Liver (tissue), 9 donors: Measurements from ENCODE around the gene SF1. TPM values are rescaled to one million over a fixed set of nuclear protein-coding genes. Genes with fewer than 3 reads are reported as not detected.

Experiments used
- DNase-seq: peaks from one replicate; pipeline ENCODE4 v3.0.0-alpha.2; 2017; ENCODE audit warnings: low spot score
- H3K27ac ChIP-seq, 2 donors: one replicate each; pipeline ENCODE4 v1.7.0; 2013; ENCODE audit warnings: inconsistent platforms in 2 of 2, low read length in 2 of 2, control low read depth in 1 of 2, low read depth in 1 of 2, mild to moderate bottlenecking in 1 of 2
- H3K27me3 ChIP-seq, 4 donors: one replicate each; pipeline versions ENCODE4 v1.6.1 to v1.7.0; 2013; ENCODE audit warnings: low read length in 3 of 4, inconsistent platforms in 1 of 4, mild to moderate bottlenecking in 1 of 4, moderate library complexity in 1 of 4; ENCODE audit not compliant: control insufficient read depth in 4 of 4, insufficient read depth in 4 of 4
- H3K36me3 ChIP-seq, 4 donors: one replicate each; pipeline versions ENCODE4 v1.6.1 to v1.7.0; 2013; ENCODE audit warnings: low read length in 3 of 4, mild to moderate bottlenecking in 3 of 4, low read depth in 1 of 4, moderate library complexity in 1 of 4; ENCODE audit not compliant: control insufficient read depth in 4 of 4, insufficient read depth in 3 of 4
- H3K4me1 ChIP-seq, 4 donors: one replicate each; pipeline versions ENCODE4 v1.6.1 to v1.7.0; 2013; ENCODE audit warnings: low read length in 3 of 4, mild to moderate bottlenecking in 3 of 4, moderate library complexity in 1 of 4; ENCODE audit not compliant: control insufficient read depth in 4 of 4, insufficient read depth in 4 of 4
- H3K4me3 ChIP-seq, 3 donors: one replicate each; pipeline versions ENCODE4 v1.6.1 to v1.7.0; 2013; ENCODE audit warnings: low read length in 3 of 3, control low read depth in 1 of 3, low read depth in 1 of 3, mild to moderate bottlenecking in 1 of 3
- H3K9ac ChIP-seq, 2 donors: one replicate each; pipeline ENCODE4 v1.7.0; 2013; ENCODE audit warnings: low read length in 2 of 2, mild to moderate bottlenecking in 2 of 2, moderate library complexity in 2 of 2, control low read depth in 1 of 2, low read depth in 1 of 2
- H3K9me3 ChIP-seq, 4 donors: one replicate each; pipeline versions ENCODE4 v1.6.1 to v1.7.0; 2013; ENCODE audit warnings: low read length in 3 of 4; ENCODE audit not compliant: control insufficient read depth in 4 of 4
- CTCF ChIP-seq: fragments of 150-350 bp; IDR thresholded peaks from 2 replicates; pipeline ENCODE4 v1.5.1; 2017; ENCODE audit warnings: improper control_type of control experiment, low read depth, low read length; ENCODE audit not compliant: missing input control
- FOXA1 ChIP-seq: IDR thresholded peaks from 2 replicates; pipeline ENCODE4 v1.6.1; 2016; ENCODE audit warnings: antibody characterized with exemption
- FOXA2 ChIP-seq: IDR thresholded peaks from 2 replicates; pipeline ENCODE4 v1.6.1; 2016; ENCODE audit warnings: antibody characterized with exemption
- GABPA ChIP-seq, 2 donors: IDR thresholded peaks in 1 of 2; conservative IDR thresholded peaks in 1 of 2; 2 replicates each; pipeline ENCODE4 v1.6.1; 2016; ENCODE audit warnings: antibody characterized with exemption in 2 of 2, mild to moderate bottlenecking in 1 of 2, moderate library complexity in 1 of 2
- HNF4A ChIP-seq, 2 donors: conservative IDR thresholded peaks; 2 replicates each; pipeline ENCODE4 v1.6.1; 2016; ENCODE audit warnings: antibody characterized with exemption in 2 of 2, mild to moderate bottlenecking in 2 of 2
- HNF4G ChIP-seq: IDR thresholded peaks from 2 replicates; pipeline ENCODE4 v1.6.1; 2016; ENCODE audit warnings: antibody characterized with exemption
- JUND ChIP-seq, 2 donors: IDR thresholded peaks; 2 replicates each; pipeline ENCODE4 v1.6.1; 2016; ENCODE audit warnings: antibody characterized with exemption in 2 of 2
- NR2F2 ChIP-seq: IDR thresholded peaks from 2 replicates; pipeline ENCODE4 v1.6.1; 2016; ENCODE audit warnings: antibody characterized with exemption
- RAD21 ChIP-seq, 2 donors: IDR thresholded peaks; 2 replicates each; pipeline ENCODE4 v1.6.1; 2016; ENCODE audit warnings: antibody characterized with exemption in 2 of 2, mild to moderate bottlenecking in 2 of 2
- RXRA ChIP-seq, 2 donors: IDR thresholded peaks; 2 replicates each; pipeline ENCODE4 v1.6.1; 2017 to 2018; ENCODE audit warnings: antibody characterized with exemption in 2 of 2, mild to moderate bottlenecking in 1 of 2
- SP1 ChIP-seq: IDR thresholded peaks from 2 replicates; pipeline ENCODE4 v1.6.1; 2018; ENCODE audit warnings: antibody characterized with exemption, mild to moderate bottlenecking
- TAF1 ChIP-seq: conservative IDR thresholded peaks from 2 replicates; pipeline ENCODE4 v1.6.1; 2016; ENCODE audit warnings: antibody characterized with exemption, mild to moderate bottlenecking
- YY1 ChIP-seq: IDR thresholded peaks from 2 replicates; pipeline ENCODE4 v1.6.1; 2016; ENCODE audit warnings: antibody characterized with exemption, mild to moderate bottlenecking
- WGBS: extraction: QIAGEN DNeasy Blood & Tissue Kit; methylation state at CpG from one replicate; pipeline ENCODE4 v1.1.7; 2013; 5-methylcytosine and 5-hydroxymethylcytosine counted together
- polyA plus RNA-seq, 2 donors: library from polyadenylated mRNA; stranded (reverse) in 1 of 2; unstranded in 1 of 2; fragments of 200-250 nt in 1 of 2; fragments of >200 nt in 1 of 2; fragmentation: Nextera tagmentation in 1 of 2; extraction: Ambion mirVana in 1 of 2; gene quantifications; one replicate each; pipeline versions ENCODE4 v1.2.1 to v1.2.3, GENCODE V29; 2013 to 2015
- total RNA-seq, 2 donors: library from RNA; depleted of rRNA; stranded (reverse); fragments of >200 nt; gene quantifications; one replicate each; pipeline ENCODE4 v1.2.3, GENCODE V29; 2014
- TF ChIP-seq, protein P1 (sequence below): IDR thresholded peaks from 2 replicates; pipeline ENCODE4 v1.6.1; 2016; ENCODE audit warnings: antibody characterized with exemption, mild to moderate bottlenecking
- TF ChIP-seq, protein P2 (sequence below): IDR thresholded peaks from 2 replicates; pipeline ENCODE4 v1.6.1; 2016; ENCODE audit warnings: antibody characterized with exemption
- TF ChIP-seq, protein P3 (sequence below): IDR thresholded peaks from 2 replicates; pipeline ENCODE4 v1.6.1; 2016; ENCODE audit warnings: antibody characterized with exemption
- TF ChIP-seq, protein P4 (sequence below): IDR thresholded peaks from 2 replicates; pipeline ENCODE4 v1.6.1; 2016; ENCODE audit warnings: antibody characterized with exemption
- donor health status: healthy.
- donor health status: healthy.
- donor health status: healthy.
- donor health status: healthy.
- donor health status: healthy.

SF1 gene
- total and polyA plus RNA-seq, 4 donors: 44.9 to 135 (median 50.1) TPM

GRCh38 chr11:64724863-64725532, 53.3 kb downstream of the SF1 start:
- TF ChIP-seq SP1 (peak; percentile 46), GABPA (IDR thresholded peaks at IDR 0.05 in 1 of 2, conservative IDR thresholded peaks at IDR 0.05 in 1 of 2) (peak in 1 of 2 donors; percentile 39), RXRA (IDR thresholded peaks at IDR 0.05) (peak; percentile 37 to 82), RAD21 (IDR thresholded peaks at IDR 0.05) (no peak), FOXA2 (peak; percentile 19), NR2F2 (no peak), JUND (IDR thresholded peaks at IDR 0.05) (no peak), HNF4A (conservative IDR thresholded peaks at IDR 0.05) (peak; percentile 90 to 96)
- TF ChIP-seq, protein P1, sequence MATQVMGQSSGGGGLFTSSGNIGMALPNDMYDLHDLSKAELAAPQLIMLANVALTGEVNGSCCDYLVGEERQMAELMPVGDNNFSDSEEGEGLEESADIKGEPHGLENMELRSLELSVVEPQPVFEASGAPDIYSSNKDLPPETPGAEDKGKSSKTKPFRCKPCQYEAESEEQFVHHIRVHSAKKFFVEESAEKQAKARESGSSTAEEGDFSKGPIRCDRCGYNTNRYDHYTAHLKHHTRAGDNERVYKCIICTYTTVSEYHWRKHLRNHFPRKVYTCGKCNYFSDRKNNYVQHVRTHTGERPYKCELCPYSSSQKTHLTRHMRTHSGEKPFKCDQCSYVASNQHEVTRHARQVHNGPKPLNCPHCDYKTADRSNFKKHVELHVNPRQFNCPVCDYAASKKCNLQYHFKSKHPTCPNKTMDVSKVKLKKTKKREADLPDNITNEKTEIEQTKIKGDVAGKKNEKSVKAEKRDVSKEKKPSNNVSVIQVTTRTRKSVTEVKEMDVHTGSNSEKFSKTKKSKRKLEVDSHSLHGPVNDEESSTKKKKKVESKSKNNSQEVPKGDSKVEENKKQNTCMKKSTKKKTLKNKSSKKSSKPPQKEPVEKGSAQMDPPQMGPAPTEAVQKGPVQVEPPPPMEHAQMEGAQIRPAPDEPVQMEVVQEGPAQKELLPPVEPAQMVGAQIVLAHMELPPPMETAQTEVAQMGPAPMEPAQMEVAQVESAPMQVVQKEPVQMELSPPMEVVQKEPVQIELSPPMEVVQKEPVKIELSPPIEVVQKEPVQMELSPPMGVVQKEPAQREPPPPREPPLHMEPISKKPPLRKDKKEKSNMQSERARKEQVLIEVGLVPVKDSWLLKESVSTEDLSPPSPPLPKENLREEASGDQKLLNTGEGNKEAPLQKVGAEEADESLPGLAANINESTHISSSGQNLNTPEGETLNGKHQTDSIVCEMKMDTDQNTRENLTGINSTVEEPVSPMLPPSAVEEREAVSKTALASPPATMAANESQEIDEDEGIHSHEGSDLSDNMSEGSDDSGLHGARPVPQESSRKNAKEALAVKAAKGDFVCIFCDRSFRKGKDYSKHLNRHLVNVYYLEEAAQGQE: no peak
- H3K4me1 ChIP-seq: peaks cover 14 to 43% (median 41%) of the 10 kb centered on the region in 4 donors
- H3K27me3 ChIP-seq: peaks cover 0 to 2% (median under 1%) of the 10 kb centered on the region in 4 donors
- H3K9me3 ChIP-seq: no peaks in the 10 kb centered on the region
- no peak overlapping the region for H3K9ac ChIP-seq
- DNase-seq: peak; percentile 57
- H3K27ac ChIP-seq: no peak overlapping the region
- H3K36me3 ChIP-seq: no peaks in the 10 kb centered on the region
- WGBS: 41% methylated on average over 7 of the region's 7 CpGs
- H3K4me3 ChIP-seq: no peak overlapping the region

DNA sequence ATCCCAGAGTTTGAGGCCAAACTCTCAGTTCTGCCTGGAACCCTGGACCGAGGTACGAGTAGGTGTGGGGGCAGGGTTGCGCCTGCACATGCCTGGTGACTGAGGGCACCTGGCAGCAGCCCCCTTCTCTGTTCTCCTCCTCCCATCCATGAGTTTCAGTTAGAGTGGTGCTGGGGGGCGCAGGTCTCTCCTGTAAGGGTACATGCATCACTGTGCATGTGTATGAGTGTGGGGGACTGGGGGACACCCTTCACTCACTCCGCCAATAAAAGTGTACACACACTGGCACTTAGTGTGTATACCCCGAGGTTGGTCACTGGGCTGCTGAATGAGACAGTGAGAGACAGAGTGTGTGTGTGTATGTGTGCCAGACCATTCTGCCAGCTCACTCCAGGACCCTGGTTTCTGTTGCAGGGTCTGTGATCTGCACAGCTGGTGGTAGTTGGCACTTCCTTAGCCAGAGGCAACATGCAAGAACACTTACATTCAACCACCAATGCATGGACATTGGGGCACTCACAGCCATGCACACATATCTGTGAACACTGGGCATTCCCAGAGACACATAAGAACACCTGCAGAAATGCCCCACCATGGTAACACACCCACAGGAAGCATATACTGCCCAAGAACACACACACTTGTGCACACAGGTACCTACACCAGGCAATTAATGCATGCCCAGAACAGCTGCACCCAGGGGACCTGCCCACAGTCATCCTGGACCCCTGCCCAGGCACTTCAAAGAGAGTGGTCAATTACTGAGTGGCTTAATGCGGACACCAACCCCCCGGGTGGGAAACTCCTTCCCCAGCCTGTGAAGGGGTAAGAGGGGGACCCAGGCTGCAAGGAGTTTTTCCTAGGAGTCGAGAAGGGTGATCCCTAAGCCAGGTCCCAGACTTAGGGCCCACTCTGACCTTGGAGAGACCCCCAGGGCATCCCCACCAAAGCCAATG, 54.2 kb downstream of the SF1 start:
- Histone ChIP-seq H3K4me3 (no peak overlapping the region), H3K9me3 (no peaks in the 10 kb centered on the region), H3K27ac (no peak overlapping the region), H3K4me1 (peaks cover 14 to 43% (median 39%) of the 10 kb centered on the region in 4 donors), H3K27me3 (peaks cover 0 to 5% (median under 1%) of the 10 kb centered on the region in 4 donors), H3K36me3 (no peaks in the 10 kb centered on the region), H3K9ac (no peak overlapping the region)
- TF ChIP-seq YY1: no peak
- no peak for TF ChIP-seq FOXA1
- TF ChIP-seq RAD21 (IDR thresholded peaks at IDR 0.05): no peak
- TF ChIP-seq FOXA2: no peak
- no peak for TF ChIP-seq RXRA (IDR thresholded peaks at IDR 0.05)
- TF ChIP-seq, protein P2, sequence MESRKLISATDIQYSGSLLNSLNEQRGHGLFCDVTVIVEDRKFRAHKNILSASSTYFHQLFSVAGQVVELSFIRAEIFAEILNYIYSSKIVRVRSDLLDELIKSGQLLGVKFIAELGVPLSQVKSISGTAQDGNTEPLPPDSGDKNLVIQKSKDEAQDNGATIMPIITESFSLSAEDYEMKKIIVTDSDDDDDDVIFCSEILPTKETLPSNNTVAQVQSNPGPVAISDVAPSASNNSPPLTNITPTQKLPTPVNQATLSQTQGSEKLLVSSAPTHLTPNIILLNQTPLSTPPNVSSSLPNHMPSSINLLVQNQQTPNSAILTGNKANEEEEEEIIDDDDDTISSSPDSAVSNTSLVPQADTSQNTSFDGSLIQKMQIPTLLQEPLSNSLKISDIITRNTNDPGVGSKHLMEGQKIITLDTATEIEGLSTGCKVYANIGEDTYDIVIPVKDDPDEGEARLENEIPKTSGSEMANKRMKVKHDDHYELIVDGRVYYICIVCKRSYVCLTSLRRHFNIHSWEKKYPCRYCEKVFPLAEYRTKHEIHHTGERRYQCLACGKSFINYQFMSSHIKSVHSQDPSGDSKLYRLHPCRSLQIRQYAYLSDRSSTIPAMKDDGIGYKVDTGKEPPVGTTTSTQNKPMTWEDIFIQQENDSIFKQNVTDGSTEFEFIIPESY: no peak
- no peak for TF ChIP-seq CTCF
- TF ChIP-seq SP1: no peak
- no peak for TF ChIP-seq HNF4G
- no peak for TF ChIP-seq NR2F2
- TF ChIP-seq GABPA (IDR thresholded peaks at IDR 0.05 in 1 of 2, conservative IDR thresholded peaks at IDR 0.05 in 1 of 2): no peak
- TF ChIP-seq, protein P3, sequence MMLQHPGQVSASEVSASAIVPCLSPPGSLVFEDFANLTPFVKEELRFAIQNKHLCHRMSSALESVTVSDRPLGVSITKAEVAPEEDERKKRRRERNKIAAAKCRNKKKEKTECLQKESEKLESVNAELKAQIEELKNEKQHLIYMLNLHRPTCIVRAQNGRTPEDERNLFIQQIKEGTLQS: no peak
- TF ChIP-seq TAF1: no peak
- TF ChIP-seq, protein P4, sequence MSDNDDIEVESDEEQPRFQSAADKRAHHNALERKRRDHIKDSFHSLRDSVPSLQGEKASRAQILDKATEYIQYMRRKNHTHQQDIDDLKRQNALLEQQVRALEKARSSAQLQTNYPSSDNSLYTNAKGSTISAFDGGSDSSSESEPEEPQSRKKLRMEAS: no peak
- 69% methylated on average over 9 of the region's 9 CpGs for WGBS
- DNase-seq: no peak
